ENCODE data around the gene SLIT1.

The SLIT1 gene

GRCh38 chr10:97063271-97063982 is 122.3 kb downstream of the SLIT1 start:
- no peak for DNase-seq
- no peak overlapping the region for H3K4me3 ChIP-seq (ENCODE audit: low read depth, low read length)

GRCh38 chr10:97062456-97062855 is 123.3 kb downstream of the SLIT1 start:
- no peak for TF ChIP-seq CTCF (IDR thresholded peaks at IDR 0.05; ENCODE audit: low read depth, low read length)
- DNase-seq = no peak
- Histone ChIP-seq H3K36me3 (no peaks in the 10 kb centered on the region; the same call in 1 of the 2 replicates), H3K9me3 (ENCODE audit: severe bottlenecking) (no peaks in the 10 kb centered on the region), H3K27ac (no peak overlapping the region), H3K4me3 (ENCODE audit: low read depth, low read length) (no peak overlapping the region), H3K27me3 (ENCODE audit: insufficient read depth, low read depth, severe bottlenecking) (no peaks in the 10 kb centered on the region)

More at GRCh38 chr10:97063271-97063982, 122.3 kb downstream of the SLIT1 start:
- no peaks in the 10 kb centered on the region for H3K27me3 ChIP-seq (ENCODE audit: insufficient read depth, low read depth, severe bottlenecking)
- H3K9me3 ChIP-seq (ENCODE audit: severe bottlenecking) = no peaks in the 10 kb centered on the region
- no peak for TF ChIP-seq CTCF (IDR thresholded peaks at IDR 0.05; ENCODE audit: low read depth, low read length)
- no peaks in the 10 kb centered on the region; the same call in 1 of the 2 replicates for H3K36me3 ChIP-seq
- no peak overlapping the region for H3K27ac ChIP-seq

- Histone ChIP-seq H3K27me3 (ENCODE audit: insufficient read depth, low read depth, severe bottlenecking) (no peaks in the 10 kb centered on the region), H3K4me3 (ENCODE audit: low read depth, low read length) (no peak overlapping the region), H3K27ac (no peak overlapping the region), H3K36me3 (no peaks in the 10 kb centered on the region; the same call in 1 of the 2 replicates), H3K9me3 (ENCODE audit: severe bottlenecking) (no peaks in the 10 kb centered on the region)
- no peak for DNase-seq
- TF ChIP-seq CTCF (IDR thresholded peaks at IDR 0.05; ENCODE audit: low read depth, low read length) = no peak
Observed at GRCh38 chr10:97062046-97062445, 123.7 kb downstream of the SLIT1 start.

GRCh38 chr10:97061423-97061822 is 124.3 kb downstream of the SLIT1 start:
- TF ChIP-seq CTCF (IDR thresholded peaks at IDR 0.05; ENCODE audit: low read depth, low read length) = no peak
- no peak overlapping the region for H3K27ac ChIP-seq
- no peak for DNase-seq
- no peak overlapping the region for H3K4me3 ChIP-seq (ENCODE audit: low read depth, low read length)
- H3K36me3 ChIP-seq = no peaks in the 10 kb centered on the region; the same call in 1 of the 2 replicates
- H3K27me3 ChIP-seq (ENCODE audit: insufficient read depth, low read depth, severe bottlenecking) = no peaks in the 10 kb centered on the region
- no peaks in the 10 kb centered on the region for H3K9me3 ChIP-seq (ENCODE audit: severe bottlenecking)

- Histone ChIP-seq H3K9me3 (ENCODE audit: severe bottlenecking) (no peaks in the 10 kb centered on the region), H3K4me3 (ENCODE audit: low read depth, low read length) (no peak overlapping the region), H3K27me3 (ENCODE audit: insufficient read depth, low read depth, severe bottlenecking) (no peaks in the 10 kb centered on the region), H3K27ac (no peak overlapping the region), H3K36me3 (no peaks in the 10 kb centered on the region; the same call in 1 of the 2 replicates)
- TF ChIP-seq CTCF (IDR thresholded peaks at IDR 0.05; ENCODE audit: low read depth, low read length) = no peak
- no peak for DNase-seq
Observed at GRCh38 chr10:97060441-97061084, 125.2 kb downstream of the SLIT1 start.

Data from WERI-Rb-1 (cell line).